ENCODE data around the gene GPRC5C.

DNA sequence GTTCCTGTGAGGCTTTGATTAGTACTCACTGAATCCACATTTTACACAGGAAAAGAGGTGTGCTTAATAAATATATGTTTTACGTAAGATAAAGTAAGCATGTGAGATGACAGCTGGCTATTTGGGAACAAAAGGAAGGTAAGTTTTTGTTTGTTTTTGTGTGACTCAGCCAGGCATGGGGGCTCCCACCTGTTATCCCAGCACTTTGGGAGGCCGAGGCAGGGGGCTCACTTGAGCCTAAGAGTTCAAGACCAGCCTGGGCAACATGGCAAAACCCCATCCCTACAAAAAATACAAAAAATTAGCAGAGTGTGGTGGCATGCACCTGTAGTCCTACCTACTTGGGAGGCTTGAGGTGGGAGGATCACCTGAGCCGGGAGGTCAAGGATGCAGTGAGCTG lies 46.7 kb upstream of the GPRC5C start:
- TF ChIP-seq EP300 (IDR thresholded peaks at IDR 0.05; ENCODE audit: borderline replicate concordance): no peak
- TF ChIP-seq, protein P1, sequence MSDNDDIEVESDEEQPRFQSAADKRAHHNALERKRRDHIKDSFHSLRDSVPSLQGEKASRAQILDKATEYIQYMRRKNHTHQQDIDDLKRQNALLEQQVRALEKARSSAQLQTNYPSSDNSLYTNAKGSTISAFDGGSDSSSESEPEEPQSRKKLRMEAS (IDR thresholded peaks at IDR 0.05): no peak

Measured in Ishikawa (cell line).